Body of pancreas (tissue), 4 donors: Measurements from ENCODE around the gene ARSB. TPM values are rescaled to one million over a fixed set of nuclear protein-coding genes. Genes with fewer than 3 reads are reported as not detected.

Experiments used
- ATAC-seq: fragments of 150-250 bp; one replicate; pipeline ENCODE4 v1.9.1; 2016
- DNase-seq, 4 donors: peaks; one replicate each; pipeline ENCODE4 v3.0.0-alpha.2; 2019
- H3K27ac ChIP-seq, 4 donors: fragments of 200-600 bp; sonication (generic); 1 replicate in 3 of 4; 2 replicates in 1 of 4; pipeline versions ENCODE4 v1.5.1 to v1.6.1; 2016 to 2019; ENCODE audit warnings: mild to moderate bottlenecking in 1 of 4, mixed read lengths in 1 of 4, moderate library complexity in 1 of 4
- H3K27me3 ChIP-seq, 2 donors: fragments of 200-600 bp; sonication (generic); one replicate each; pipeline ENCODE4 v1.6.0; 2016; ENCODE audit warnings: mild to moderate bottlenecking in 1 of 2
- H3K36me3 ChIP-seq, 2 donors: fragments of 200-600 bp; sonication (generic); replicated peaks in 1 of 2; 2 replicates each; pipeline ENCODE4 v1.5.1; 2016; ENCODE audit warnings: low read depth in 2 of 2; ENCODE audit not compliant: insufficient read depth in 1 of 2
- H3K4me1 ChIP-seq: fragments of 200-600 bp; sonication (generic); one replicate; pipeline ENCODE4 v1.6.0; 2016
- H3K4me3 ChIP-seq, 2 donors: fragments of 200-600 bp; sonication (generic); 1 replicate in 1 of 2; 2 replicates in 1 of 2; pipeline ENCODE4 v1.5.1; 2016 to 2019
- H3K9me3 ChIP-seq, 3 donors: fragments of 200-600 bp; sonication (generic); 1 replicate in 2 of 3; 2 replicates in 1 of 3; pipeline ENCODE4 v1.5.1; 2016
- POLR2A ChIP-seq, 3 donors: fragments of 450-650 bp; IDR thresholded peaks; one replicate each; pipeline ENCODE4 v1.6.1; 2016; ENCODE audit warnings: antibody characterized with exemption in 3 of 3, mild to moderate bottlenecking in 2 of 3
- WGBS, 2 donors: methylation state at CpG; one replicate each; pipeline ENCODE4 v1.1.5; 2017; 5-methylcytosine and 5-hydroxymethylcytosine counted together
- intact Hi-C: fragments of 100-400 bp; cut with DNase I; formaldehyde crosslinking; loops from one replicate; pipeline ENCODE4 v1.15.1; 2023
- total RNA-seq, 2 donors: library from RNA; depleted of rRNA; stranded (reverse); fragments of >200 nt; gene quantifications; one replicate each; pipeline ENCODE4 v1.1.0, GENCODE V29; 2016
- TF ChIP-seq, protein P1 (sequence below), 7 experiments: fragments of 450-650 bp in 4 of 7; fragments of 200-600 bp in 3 of 7; sonication (generic) in 3 of 7; IDR thresholded peaks; one replicate each; pipeline ENCODE4 v1.5.1; 2016 to 2019; ENCODE audit warnings: antibody characterized with exemption in 7 of 7

The ARSB gene
- total RNA-seq, 2 donors from 2014 or later, result 9.9 to 12.2 TPM

DNA sequence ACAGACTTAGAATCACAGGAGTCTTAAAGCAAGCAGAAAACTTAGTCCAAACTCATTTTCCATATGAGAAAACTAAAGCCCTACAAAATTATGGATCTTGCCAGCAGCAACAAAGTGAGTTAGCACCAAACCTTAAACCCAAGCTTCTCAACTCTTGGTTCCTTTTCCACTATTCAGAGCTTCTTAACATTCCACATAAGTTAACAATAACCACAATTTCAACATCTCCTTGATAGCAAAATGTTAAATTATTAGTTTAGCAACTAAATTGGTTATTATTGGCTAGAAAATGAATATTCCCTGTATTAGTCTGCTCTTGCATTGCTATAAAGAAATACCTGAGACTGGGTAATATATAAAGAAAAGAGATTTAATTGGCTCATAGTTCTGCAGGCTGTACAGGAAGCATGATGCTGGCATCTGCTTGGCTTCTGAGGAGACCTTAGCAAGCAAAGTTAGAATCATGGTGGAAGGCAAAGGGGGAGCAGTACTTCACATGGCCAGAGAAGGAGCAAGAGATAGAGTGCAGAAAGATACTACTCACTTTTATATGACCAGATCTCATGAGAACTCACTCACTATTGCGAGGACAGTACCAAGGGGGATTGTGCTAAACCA, 26.2 kb upstream of the ARSB start:
- 80 to 100% methylated on average over 1 of the region's 1 CpG for WGBS, 2 donors
- intact Hi-C loops, result no loop called here
- Histone ChIP-seq H3K4me1 (no peaks in the 10 kb centered on the region), H3K27ac (no peak overlapping the region), H3K36me3 (no peaks in the 10 kb centered on the region), H3K4me3 (no peak overlapping the region), H3K9me3 (no peaks in the 10 kb centered on the region), H3K27me3 (no peaks in the 10 kb centered on the region)
- no peak for DNase-seq
- ATAC-seq, result no peak
- no peak for TF ChIP-seq POLR2A (IDR thresholded peaks at IDR 0.05)
- TF ChIP-seq, protein P1, sequence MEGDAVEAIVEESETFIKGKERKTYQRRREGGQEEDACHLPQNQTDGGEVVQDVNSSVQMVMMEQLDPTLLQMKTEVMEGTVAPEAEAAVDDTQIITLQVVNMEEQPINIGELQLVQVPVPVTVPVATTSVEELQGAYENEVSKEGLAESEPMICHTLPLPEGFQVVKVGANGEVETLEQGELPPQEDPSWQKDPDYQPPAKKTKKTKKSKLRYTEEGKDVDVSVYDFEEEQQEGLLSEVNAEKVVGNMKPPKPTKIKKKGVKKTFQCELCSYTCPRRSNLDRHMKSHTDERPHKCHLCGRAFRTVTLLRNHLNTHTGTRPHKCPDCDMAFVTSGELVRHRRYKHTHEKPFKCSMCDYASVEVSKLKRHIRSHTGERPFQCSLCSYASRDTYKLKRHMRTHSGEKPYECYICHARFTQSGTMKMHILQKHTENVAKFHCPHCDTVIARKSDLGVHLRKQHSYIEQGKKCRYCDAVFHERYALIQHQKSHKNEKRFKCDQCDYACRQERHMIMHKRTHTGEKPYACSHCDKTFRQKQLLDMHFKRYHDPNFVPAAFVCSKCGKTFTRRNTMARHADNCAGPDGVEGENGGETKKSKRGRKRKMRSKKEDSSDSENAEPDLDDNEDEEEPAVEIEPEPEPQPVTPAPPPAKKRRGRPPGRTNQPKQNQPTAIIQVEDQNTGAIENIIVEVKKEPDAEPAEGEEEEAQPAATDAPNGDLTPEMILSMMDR (IDR thresholded peaks at IDR 0.05), result no peak

DNA sequence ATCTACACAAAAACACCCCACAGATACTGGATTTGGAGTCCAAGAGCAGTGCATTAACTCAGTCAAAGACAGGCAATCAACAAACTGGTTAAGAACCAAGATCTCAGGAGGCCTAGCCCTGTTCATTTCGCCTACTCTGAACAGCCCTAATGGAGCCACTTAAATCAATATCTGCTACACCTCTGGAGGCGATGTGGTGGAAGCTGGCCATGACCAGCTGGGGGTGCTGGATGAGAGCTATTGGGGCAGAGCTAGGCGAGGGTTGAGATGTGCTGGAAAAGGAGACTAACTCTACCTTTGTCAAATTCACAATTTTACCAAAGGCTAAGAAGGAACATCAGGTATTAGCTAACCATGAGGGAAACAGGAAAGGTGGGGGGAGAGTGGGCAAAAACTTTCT, 23.3 kb upstream of the ARSB start:
- H3K36me3 ChIP-seq, result no peaks in the 10 kb centered on the region
- no peaks in the 10 kb centered on the region for H3K4me1 ChIP-seq
- H3K4me3 ChIP-seq, result no peak overlapping the region
- intact Hi-C loops, result no loop called here
- WGBS, 2 donors, result 29 to 88% methylated on average over 3 of the region's 3 CpGs
- no peak overlapping the region for H3K27ac ChIP-seq
- no peak for ATAC-seq
- DNase-seq, result no peak
- no peaks in the 10 kb centered on the region for H3K27me3 ChIP-seq
- H3K9me3 ChIP-seq, result no peaks in the 10 kb centered on the region
- TF ChIP-seq POLR2A (IDR thresholded peaks at IDR 0.05), result no peak
- TF ChIP-seq, protein P1 (IDR thresholded peaks at IDR 0.05), result no peak

DNA sequence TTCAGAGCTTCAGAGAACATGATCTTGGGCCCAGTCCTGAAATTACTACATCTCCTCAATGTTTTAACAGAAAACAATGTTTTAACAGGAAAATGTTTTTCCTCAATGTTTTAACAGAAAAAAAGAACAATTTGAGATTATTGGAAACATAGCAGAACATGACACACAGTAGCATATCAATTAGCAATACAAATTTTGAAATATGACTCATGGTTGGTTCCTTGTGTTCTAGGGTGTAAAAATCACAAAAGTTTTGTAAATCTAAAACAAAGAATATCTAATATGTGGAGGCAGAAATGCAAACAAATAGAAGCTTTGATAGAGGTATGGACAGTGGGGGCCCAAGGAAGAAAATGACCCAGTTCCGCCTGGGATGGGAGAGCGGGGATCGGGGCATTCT, 22.8 kb upstream of the ARSB start:
- no peak for TF ChIP-seq POLR2A (IDR thresholded peaks at IDR 0.05)
- TF ChIP-seq, protein P1 (IDR thresholded peaks at IDR 0.05), result no peak
- H3K36me3 ChIP-seq, result no peaks in the 10 kb centered on the region
- no peaks in the 10 kb centered on the region for H3K9me3 ChIP-seq
- no peaks in the 10 kb centered on the region for H3K27me3 ChIP-seq
- DNase-seq (no peak), ATAC-seq (no peak)
- WGBS, 2 donors, result 82 to 97% methylated on average over 3 of the region's 3 CpGs
- no peak overlapping the region for H3K4me3 ChIP-seq
- no peak overlapping the region for H3K27ac ChIP-seq
- intact Hi-C loops, result no loop called here
- no peaks in the 10 kb centered on the region for H3K4me1 ChIP-seq

DNA sequence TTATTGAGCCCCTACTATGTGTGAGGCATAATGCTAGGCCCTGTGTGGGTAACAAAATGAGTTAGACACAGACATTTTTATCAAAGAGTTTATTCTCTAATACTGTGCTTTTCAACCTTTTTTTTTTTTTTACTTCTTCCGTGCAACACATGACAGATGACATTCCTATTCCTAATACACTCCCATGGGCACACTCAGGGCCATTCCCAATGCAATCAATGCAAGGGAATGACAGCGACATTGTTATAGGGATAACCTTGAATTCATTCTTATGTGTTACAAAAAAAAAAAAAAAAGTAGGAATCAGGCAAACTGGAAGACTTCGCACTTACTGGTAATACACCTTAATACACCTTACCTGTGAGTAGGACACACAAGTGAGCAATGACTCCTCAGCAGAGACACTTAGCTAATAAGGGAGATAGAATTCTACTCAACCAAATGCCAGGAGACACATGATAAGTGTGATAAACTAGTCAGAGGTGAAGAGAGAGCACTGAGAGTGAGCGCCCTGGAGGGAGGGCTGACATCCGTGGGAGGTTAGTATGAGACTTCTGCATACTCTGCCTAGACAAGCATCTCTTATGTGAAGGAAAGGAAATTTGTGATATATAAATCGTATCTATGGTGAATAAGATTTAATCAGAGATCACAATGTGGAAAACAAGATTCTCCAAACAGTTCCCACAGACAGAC, 21.0 kb upstream of the ARSB start:
- no peak overlapping the region for H3K4me3 ChIP-seq
- no peaks in the 10 kb centered on the region for H3K9me3 ChIP-seq
- no peaks in the 10 kb centered on the region for H3K27me3 ChIP-seq
- H3K36me3 ChIP-seq, result no peaks in the 10 kb centered on the region
- no peak for ATAC-seq
- no peaks in the 10 kb centered on the region for H3K4me1 ChIP-seq
- DNase-seq, result no peak
- WGBS, 2 donors, result 85 to 90% methylated on average over 6 of the region's 6 CpGs
- intact Hi-C loops, result no loop called here
- no peak overlapping the region for H3K27ac ChIP-seq
- TF ChIP-seq, protein P1 (IDR thresholded peaks at IDR 0.05), result no peak
- TF ChIP-seq POLR2A (IDR thresholded peaks at IDR 0.05), result no peak

DNA sequence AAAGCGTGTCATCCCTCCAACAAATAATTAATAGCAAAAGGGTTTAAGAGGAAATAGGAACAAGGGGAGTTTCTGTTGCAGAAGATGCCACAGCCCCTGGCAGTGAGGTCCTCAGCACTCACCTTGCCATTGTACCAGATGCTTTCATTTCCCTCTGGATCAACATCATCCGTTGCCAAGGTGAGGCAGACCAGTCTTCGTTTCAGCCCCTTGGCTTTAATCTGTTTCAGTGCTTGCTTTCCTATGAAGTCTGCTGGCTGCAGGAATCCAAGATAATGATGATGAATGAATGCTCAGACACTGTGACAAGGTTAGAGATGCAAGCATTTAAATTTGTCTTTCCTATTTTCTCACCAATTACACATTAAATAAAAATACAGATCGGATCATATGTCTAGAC, 20.0 kb upstream of the ARSB start:
- H3K27me3 ChIP-seq, result no peaks in the 10 kb centered on the region
- no peak overlapping the region for H3K4me3 ChIP-seq
- intact Hi-C loops, result no loop called here
- H3K36me3 ChIP-seq, result no peaks in the 10 kb centered on the region
- H3K9me3 ChIP-seq, result no peaks in the 10 kb centered on the region
- WGBS, 2 donors, result 62 to 66% methylated on average over 4 of the region's 4 CpGs
- H3K27ac ChIP-seq, result no peak overlapping the region
- no peak for ATAC-seq
- H3K4me1 ChIP-seq, result no peaks in the 10 kb centered on the region
- TF ChIP-seq, protein P1 (IDR thresholded peaks at IDR 0.05), result no peak
- TF ChIP-seq POLR2A (IDR thresholded peaks at IDR 0.05), result no peak
- no peak for DNase-seq
